BLaER1 (cell line): Measurements from ENCODE around the gene MUC3A.
"Not testable (repeated sequence)": the region's sequence is repeated elsewhere in the genome, so short reads cannot be mapped to it uniquely, and the experiment has no call there.

Experiments
- H3K27ac ChIP-seq: shearing (Covaris generic); formaldehyde crosslinking; 2 replicates; pipeline ENCODE4 v1.8.1; 2022
- H3K27me3 ChIP-seq: shearing (Covaris generic); formaldehyde crosslinking; 2 replicates; pipeline ENCODE4 v1.8.1; 2022
- H3K36me3 ChIP-seq: shearing (Covaris generic); formaldehyde crosslinking; 2 replicates; pipeline ENCODE4 v1.8.1; 2022
- H3K4me1 ChIP-seq: shearing (Covaris generic); formaldehyde crosslinking; 2 replicates; pipeline ENCODE4 v1.8.1; 2022
- H3K4me2 ChIP-seq: shearing (Covaris generic); formaldehyde crosslinking; 2 replicates; pipeline ENCODE4 v1.8.1; 2022
- H3K4me3 ChIP-seq: shearing (Covaris generic); formaldehyde crosslinking; 2 replicates; pipeline ENCODE4 v1.8.1; 2022
- H3K9ac ChIP-seq: shearing (Covaris generic); formaldehyde crosslinking; 2 replicates; pipeline ENCODE4 v1.8.1; 2022
- H3K9me3 ChIP-seq: shearing (Covaris generic); formaldehyde crosslinking; 2 replicates; pipeline ENCODE4 v1.8.1; 2022
- H4K20me1 ChIP-seq: shearing (Covaris generic); formaldehyde crosslinking; 2 replicates; pipeline ENCODE4 v1.8.1; 2022
- Cebpa-rat ChIP-seq: shearing (Covaris generic); IDR thresholded peaks from 2 replicates; pipeline ENCODE4 v1.8.1; 2022

MUC3A gene, protein sequence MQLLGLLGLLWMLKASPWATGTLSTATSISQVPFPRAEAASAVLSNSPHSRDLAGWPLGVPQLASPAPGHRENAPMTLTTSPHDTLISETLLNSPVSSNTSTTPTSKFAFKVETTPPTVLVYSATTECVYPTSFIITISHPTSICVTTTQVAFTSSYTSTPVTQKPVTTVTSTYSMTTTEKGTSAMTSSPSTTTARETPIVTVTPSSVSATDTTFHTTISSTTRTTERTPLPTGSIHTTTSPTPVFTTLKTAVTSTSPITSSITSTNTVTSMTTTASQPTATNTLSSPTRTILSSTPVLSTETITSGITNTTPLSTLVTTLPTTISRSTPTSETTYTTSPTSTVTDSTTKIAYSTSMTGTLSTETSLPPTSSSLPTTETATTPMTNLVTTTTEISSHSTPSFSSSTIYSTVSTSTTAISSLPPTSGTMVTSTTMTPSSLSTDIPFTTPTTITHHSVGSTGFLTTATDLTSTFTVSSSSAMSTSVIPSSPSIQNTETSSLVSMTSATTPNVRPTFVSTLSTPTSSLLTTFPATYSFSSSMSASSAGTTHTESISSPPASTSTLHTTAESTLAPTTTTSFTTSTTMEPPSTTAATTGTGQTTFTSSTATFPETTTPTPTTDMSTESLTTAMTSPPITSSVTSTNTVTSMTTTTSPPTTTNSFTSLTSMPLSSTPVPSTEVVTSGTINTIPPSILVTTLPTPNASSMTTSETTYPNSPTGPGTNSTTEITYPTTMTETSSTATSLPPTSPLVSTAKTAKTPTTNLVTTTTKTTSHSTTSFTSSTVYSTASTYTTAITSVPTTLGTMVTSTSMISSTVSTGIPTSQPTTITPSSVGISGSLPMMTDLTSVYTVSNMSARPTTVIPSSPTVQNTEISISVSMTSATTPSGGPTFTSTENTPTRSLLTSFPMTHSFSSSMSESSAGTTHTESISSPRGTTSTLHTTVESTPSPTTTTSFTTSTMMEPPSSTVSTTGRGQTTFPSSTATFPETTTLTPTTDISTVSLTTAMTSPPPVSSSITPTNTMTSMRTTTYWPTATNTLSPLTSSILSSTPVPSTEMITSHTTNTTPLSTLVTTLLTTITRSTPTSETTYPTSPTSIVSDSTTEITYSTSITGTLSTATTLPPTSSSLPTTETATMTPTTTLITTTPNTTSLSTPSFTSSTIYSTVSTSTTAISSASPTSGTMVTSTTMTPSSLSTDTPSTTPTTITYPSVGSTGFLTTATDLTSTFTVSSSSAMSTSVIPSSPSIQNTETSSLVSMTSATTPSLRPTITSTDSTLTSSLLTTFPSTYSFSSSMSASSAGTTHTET (N-terminal part only)

DNA sequence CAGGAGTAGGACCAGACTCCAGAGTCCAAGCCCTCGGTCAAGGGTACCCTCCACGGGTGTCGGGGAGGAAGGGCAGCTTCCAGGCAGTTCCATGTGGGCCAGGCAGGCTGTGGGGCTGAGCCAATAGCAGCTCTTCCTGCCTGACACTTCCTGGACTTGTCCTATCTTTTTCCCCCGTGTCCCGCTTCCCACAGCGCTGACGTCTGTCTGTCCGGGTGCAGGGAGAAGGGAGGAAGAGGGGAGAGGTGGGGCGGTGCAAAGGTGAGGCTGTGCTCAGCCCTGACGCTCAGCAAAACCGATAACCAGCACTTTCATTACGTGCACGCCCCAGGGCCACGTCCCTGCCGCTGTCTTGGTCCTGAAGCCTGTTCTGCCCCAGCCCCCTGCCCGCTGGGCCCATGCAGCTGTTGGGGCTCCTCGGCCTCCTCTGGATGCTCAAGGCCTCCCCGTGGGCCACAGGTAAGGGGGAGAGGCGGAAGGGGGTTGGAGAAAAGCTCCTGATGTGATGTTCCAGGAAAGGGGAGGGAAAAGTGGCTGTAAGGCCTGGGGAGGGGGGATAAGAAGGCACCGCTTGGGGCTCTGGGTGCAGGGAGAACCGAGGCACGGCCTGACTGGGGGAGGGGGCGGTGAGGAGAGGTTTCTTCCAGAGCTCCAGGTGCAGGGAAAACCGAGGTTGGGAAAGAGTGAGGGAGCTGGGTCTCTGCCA is at the start of gene MUC3A:
Gene MUC3A (plus strand): TSS at position 308 of the 706 bp plus-strand sequence. CDS start 91 bp downstream, at position 399.
- no peak within 1 kb of the TSS for H3K4me3 ChIP-seq

DNA sequence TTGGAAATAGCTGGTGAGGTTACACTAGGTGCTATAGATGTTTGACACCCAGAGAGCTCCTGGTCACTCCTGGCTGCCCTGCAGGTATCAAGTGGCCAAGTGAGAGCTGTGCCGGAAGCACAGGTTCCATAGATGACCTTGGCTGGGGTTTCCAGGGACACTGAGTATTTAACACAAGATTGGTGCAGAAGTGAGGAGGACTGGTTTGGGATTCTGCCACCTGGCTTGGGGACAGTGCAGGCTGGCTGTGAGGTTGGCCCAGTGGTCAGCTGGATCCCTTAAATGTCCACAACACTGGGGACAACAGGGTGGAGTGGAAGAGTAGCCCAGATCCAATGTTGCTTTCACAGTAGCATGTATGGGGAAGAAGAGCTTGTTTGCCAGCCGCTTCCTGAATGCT is 48.4 kb upstream of the MUC3A start:
- no peak overlapping the region for H3K27ac ChIP-seq
- no peaks in the 10 kb centered on the region for H3K36me3 ChIP-seq
- H3K4me3 ChIP-seq, result no peak overlapping the region
- TF ChIP-seq Cebpa-rat, result no peak
- no peaks in the 10 kb centered on the region for H3K9me3 ChIP-seq
- H3K27me3 ChIP-seq, result peaks cover 20% of the 10 kb centered on the region
- H4K20me1 ChIP-seq, result peaks cover 6% of the 10 kb centered on the region; the same call in 1 of the 2 replicates
- no peak overlapping the region for H3K9ac ChIP-seq
- H3K4me1 ChIP-seq, result peaks cover 12% of the 10 kb centered on the region
- no peak overlapping the region for H3K4me2 ChIP-seq

More for the DNA sequence above, at the start of gene MUC3A:
- Histone ChIP-seq H3K36me3 (no peaks in the 10 kb centered on the region), H4K20me1 (no peaks in the 10 kb centered on the region), H3K4me1 (peaks cover 50% of the 10 kb centered on the region), H3K27me3 (0 out of 2 replicates have a peak, but pooled peaks cover 4% of the 10 kb centered on the region), H3K9ac (no peak within 1 kb of the TSS), H3K27ac (no peak within 1 kb of the TSS), H3K9me3 (no peaks in the 10 kb centered on the region; the same call in 1 of the 2 replicates), H3K4me2 (peak within 1 kb of the TSS; percentile 24)
- no peak for TF ChIP-seq Cebpa-rat

DNA sequence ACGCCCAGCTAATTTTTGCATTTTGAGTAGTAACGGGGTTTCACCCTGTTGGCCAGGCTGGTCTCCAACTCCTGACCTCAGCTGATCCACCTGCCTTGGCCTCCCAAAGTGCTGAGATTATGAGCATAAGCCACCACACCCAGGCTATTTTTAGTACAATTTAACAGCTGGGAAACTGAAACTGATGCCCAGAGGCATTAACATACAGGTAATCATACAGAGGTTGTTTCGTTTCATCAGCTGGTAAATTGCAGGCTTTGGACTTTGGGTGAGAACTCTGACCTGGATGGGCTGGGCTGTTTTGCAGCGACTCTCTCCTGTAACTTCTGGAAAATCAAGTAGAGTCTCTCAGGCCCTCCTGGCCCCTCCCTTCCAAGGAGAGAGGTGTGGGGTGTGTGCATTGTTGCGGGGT is 47.4 kb upstream of the MUC3A start:
- no peak overlapping the region for H3K9ac ChIP-seq

DNA sequence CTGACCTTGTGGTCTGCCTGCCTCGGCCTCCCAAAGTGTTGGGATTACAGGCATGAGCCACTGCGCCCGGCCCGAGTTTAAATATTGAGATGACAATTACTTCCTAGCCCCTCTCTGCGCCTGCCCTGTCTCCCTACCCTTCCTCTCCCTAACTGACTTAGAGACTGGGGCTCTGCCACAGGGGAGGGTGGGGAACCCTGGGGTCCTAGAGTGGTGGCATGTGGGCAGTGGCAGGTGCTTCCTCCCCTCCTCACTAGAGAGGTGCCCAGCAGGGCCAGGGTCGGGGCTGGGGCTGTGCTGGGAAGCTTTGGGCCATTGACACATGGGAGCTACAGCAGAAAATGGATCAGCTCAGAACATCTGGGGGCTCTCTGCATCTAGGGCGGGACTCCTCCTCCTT is 46.7 kb upstream of the MUC3A start:
- peaks cover 12% of the 10 kb centered on the region for H3K4me1 ChIP-seq
- H4K20me1 ChIP-seq, result no peaks in the 10 kb centered on the region
- H3K27me3 ChIP-seq, result peaks cover 3% of the 10 kb centered on the region
- no peak for TF ChIP-seq Cebpa-rat
- H3K27ac ChIP-seq, result no peak overlapping the region
- no peaks in the 10 kb centered on the region for H3K9me3 ChIP-seq
- no peak overlapping the region for H3K4me3 ChIP-seq
- peak overlapping the region; percentile 3; the same call in 1 of the 2 replicates for H3K4me2 ChIP-seq
- H3K9ac ChIP-seq, result no peak overlapping the region
- H3K36me3 ChIP-seq, result no peaks in the 10 kb centered on the region

More for the DNA sequence above, 47.4 kb upstream of the MUC3A start:
- H3K4me2 ChIP-seq, result no peak overlapping the region
- H3K4me1 ChIP-seq, result peaks cover 12% of the 10 kb centered on the region
- no peak overlapping the region for H3K4me3 ChIP-seq
- H3K27ac ChIP-seq, result no peak overlapping the region
- H3K27me3 ChIP-seq, result peaks cover 10% of the 10 kb centered on the region
- no peaks in the 10 kb centered on the region for H3K9me3 ChIP-seq
- no peaks in the 10 kb centered on the region for H3K36me3 ChIP-seq
- H4K20me1 ChIP-seq, result no peaks in the 10 kb centered on the region
- TF ChIP-seq Cebpa-rat, result no peak

DNA sequence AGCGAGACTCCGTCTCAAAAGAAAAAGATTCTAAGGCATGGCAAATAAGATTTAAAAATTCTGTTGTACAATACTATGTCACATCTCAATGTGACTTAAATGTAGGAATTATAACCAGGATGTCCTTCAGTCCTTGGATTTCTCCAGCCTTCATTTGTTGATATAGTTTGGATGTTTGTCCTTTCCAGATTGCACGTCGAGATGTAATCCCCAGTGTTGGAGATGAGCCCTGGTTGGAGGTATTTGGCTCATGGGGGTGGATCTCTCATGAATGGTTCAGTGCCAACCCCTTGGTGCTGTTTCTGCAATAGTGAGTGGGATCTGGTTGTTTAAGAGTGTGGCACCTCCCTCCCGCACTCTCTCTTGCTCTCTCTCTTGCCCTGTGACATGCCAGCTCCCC is 40.8 kb upstream of the MUC3A start:
- TF ChIP-seq Cebpa-rat, result no peak
- Histone ChIP-seq H3K36me3 (no peaks in the 10 kb centered on the region), H3K9me3 (peaks cover 8% of the 10 kb centered on the region; the same call in 1 of the 2 replicates), H3K4me3 (no peak overlapping the region), H4K20me1 (no peaks in the 10 kb centered on the region), H3K4me1 (no peaks in the 10 kb centered on the region; the same call in 1 of the 2 replicates), H3K27ac (no peak overlapping the region), H3K27me3 (no peaks in the 10 kb centered on the region), H3K4me2 (no peak overlapping the region), H3K9ac (no peak overlapping the region)

DNA sequence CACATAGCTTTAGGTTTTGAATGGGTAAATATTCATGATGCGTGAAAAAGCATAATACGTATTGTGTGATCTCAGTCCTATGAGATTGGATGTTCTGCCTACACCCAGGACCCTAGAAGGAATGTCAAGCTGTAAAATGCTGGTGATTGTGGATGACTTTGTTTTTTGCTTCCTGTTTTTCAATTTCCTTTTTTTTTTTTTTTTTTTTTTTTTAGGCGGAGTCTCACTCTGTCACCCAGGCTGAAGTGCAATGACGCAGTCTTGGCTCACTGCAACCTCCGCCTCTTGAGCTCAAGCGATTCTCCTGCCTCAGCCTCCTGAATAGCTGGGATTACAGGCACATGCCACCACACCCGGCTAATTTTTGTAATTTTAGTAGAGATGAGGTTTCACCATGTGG is 38.9 kb upstream of the MUC3A start:
- not testable (repeated sequence) for H3K4me1 ChIP-seq, H3K4me3 ChIP-seq, H4K20me1 ChIP-seq, H3K36me3 ChIP-seq, H3K4me2 ChIP-seq, H3K9ac ChIP-seq, H3K27ac ChIP-seq, H3K27me3 ChIP-seq, H3K9me3 ChIP-seq

DNA sequence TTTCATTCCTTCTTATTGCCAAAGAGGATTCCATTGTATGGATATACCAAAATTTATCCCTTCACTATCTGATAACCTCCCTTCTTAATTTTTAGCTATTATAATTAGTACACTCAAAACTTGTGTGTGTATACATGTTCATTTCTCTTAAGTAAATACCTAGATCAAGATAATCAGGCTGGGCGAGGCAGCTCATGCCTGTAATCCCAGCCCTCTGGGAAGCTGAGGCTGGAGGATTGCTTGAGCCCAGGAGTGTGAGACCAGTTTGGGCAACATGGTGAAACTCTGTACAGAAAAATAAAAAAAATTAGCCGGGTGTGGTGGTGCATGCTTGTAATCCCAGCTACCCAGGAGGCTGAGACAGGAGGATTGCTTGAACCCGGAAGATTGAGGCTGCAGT is 37.9 kb upstream of the MUC3A start:
- no peak overlapping the region for H3K4me2 ChIP-seq
- H3K27me3 ChIP-seq, result no peaks in the 10 kb centered on the region
- TF ChIP-seq Cebpa-rat, result no peak
- H3K4me1 ChIP-seq, result no peaks in the 10 kb centered on the region
- H3K9me3 ChIP-seq, result peaks cover 8% of the 10 kb centered on the region; the same call in 1 of the 2 replicates
- H3K4me3 ChIP-seq, result no peak overlapping the region
- H3K36me3 ChIP-seq, result no peaks in the 10 kb centered on the region
- H3K27ac ChIP-seq, result no peak overlapping the region
- no peaks in the 10 kb centered on the region for H4K20me1 ChIP-seq
- no peak overlapping the region for H3K9ac ChIP-seq

DNA sequence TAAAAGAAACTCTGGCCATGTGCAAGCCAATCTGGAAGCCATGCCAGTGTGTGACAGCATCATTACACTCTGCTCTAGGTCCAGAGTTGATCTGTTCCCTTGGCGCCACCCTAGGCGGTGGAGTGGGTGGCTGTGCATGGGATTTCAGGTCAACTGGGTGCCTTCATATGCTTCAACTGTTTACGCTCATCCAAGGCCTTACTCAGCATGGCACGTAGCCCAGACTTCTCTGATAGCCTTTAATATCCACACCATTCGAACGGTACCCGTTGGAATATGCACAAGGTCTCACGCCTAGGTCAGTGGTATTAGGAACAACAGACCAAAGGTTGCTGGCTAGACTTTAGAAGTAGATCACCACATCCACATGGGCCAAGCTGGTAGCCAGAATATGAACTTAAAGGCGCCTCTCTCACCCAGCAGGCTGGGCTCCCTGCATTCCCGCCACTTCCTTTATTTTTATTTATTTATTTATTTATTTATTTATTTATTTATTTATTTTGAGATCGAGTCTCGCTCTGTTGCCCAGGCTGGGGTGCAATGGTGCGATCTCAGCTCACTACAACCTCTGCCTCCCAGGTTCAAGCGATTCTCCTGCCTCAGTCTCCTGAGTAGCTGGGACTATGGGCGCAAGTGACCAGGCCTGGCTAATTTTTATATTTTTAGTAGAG is 35.0 kb upstream of the MUC3A start:
- Histone ChIP-seq H3K9me3 (no peaks in the 10 kb centered on the region), H3K27me3 (no peaks in the 10 kb centered on the region), H3K4me2 (no peak overlapping the region), H3K27ac (no peak overlapping the region), H3K4me3 (no peak overlapping the region), H3K4me1 (no peaks in the 10 kb centered on the region), H4K20me1 (no peaks in the 10 kb centered on the region), H3K36me3 (no peaks in the 10 kb centered on the region), H3K9ac (no peak overlapping the region)
- no peak for TF ChIP-seq Cebpa-rat
